Smooth muscle cell (in vitro differentiated cells): ENCODE results near the gene EHF. TPM values are rescaled to one million over a fixed set of nuclear protein-coding genes. Genes with fewer than 3 reads are reported as not detected.
"Not testable (repeated sequence)": the region's sequence is repeated elsewhere in the genome, so short reads cannot be mapped to it uniquely, and the experiment has no call there.

Experiments used
- DNase-seq: peaks from one replicate; lab custom pipeline; 2025; ENCODE audit not compliant: unreplicated experiment; lab: John Stamatoyannopoulos, UW
- H2AFZ ChIP-seq: fragments of 200-600 bp; sonication (generic); 2 replicates; pipeline ENCODE4 v1.6.0; 2016; ENCODE audit warnings: antibody characterized with exemption, low read depth, mild to moderate bottlenecking
- H3F3A ChIP-seq: fragments of 200-600 bp; sonication (generic); 2 replicates; pipeline ENCODE4 v1.6.0; 2017; ENCODE audit warnings: antibody characterized with exemption, low read depth
- H3K27ac ChIP-seq: fragments of 200-600 bp; sonication (generic); 2 replicates; pipeline ENCODE4 v1.5.1; 2016; ENCODE audit warnings: low read depth, mild to moderate bottlenecking
- H3K27me3 ChIP-seq: fragments of 200-600 bp; sonication (generic); 2 replicates; pipeline ENCODE4 v1.6.1; 2016; ENCODE audit warnings: low read depth, mild to moderate bottlenecking
- H3K36me3 ChIP-seq: fragments of 200-600 bp; sonication (generic); 2 replicates; pipeline ENCODE4 v1.5.1; 2016; ENCODE audit warnings: low read depth
- H3K4me1 ChIP-seq: fragments of 200-600 bp; sonication (generic); 2 replicates; pipeline ENCODE4 v1.5.1; 2016; ENCODE audit warnings: low read depth
- H3K4me2 ChIP-seq: fragments of 200-600 bp; sonication (generic); 2 replicates; pipeline ENCODE4 v1.6.0; 2016; ENCODE audit warnings: mild to moderate bottlenecking
- H3K4me3 ChIP-seq: fragments of 200-600 bp; sonication (generic); 2 replicates; pipeline ENCODE4 v1.5.1; 2016; ENCODE audit warnings: mild to moderate bottlenecking
- H3K79me2 ChIP-seq: fragments of 200-600 bp; sonication (generic); 2 replicates; pipeline ENCODE4 v1.6.0; 2016; ENCODE audit warnings: low read depth, mild to moderate bottlenecking
- H3K9ac ChIP-seq: fragments of 200-600 bp; sonication (generic); 2 replicates; pipeline ENCODE4 v1.6.0; 2016; ENCODE audit warnings: low read depth
- H3K9me3 ChIP-seq: fragments of 200-600 bp; sonication (generic); replicated peaks from 2 replicates; pipeline ENCODE4 v1.5.1; 2016; ENCODE audit warnings: low read depth
- H4K20me1 ChIP-seq: fragments of 200-600 bp; sonication (generic); 2 replicates; pipeline ENCODE4 v1.6.0; 2016; ENCODE audit warnings: low read depth
- WGBS: methylation state at CpG from one replicate; pipeline ENCODE4 v1.1.7; 2016; ENCODE audit warnings: low lambda C conversion rate; 5-methylcytosine and 5-hydroxymethylcytosine counted together
- polyA plus RNA-seq: library from polyadenylated mRNA; unstranded; fragments of >200 nt; fragmentation: Nextera tagmentation; extraction: Ambion mirVana; gene quantifications from 2 replicates; pipeline ENCODE4 v1.2.1, GENCODE V29; 2016
- total RNA-seq: library from RNA; depleted of rRNA; stranded (reverse); fragments of >200 nt; gene quantifications from 2 replicates; pipeline ENCODE4 v1.2.3, GENCODE V29; 2014
- TF ChIP-seq, protein P1 (sequence below): fragments of 200-600 bp; sonication (generic); IDR thresholded peaks from 2 replicates; pipeline ENCODE4 v1.5.1; 2017; ENCODE audit warnings: borderline replicate concordance, mild to moderate bottlenecking, antibody characterized with exemption; ENCODE audit not compliant: insufficient read depth, poor library complexity, severe bottlenecking

Gene EHF
- total and polyA plus RNA-seq, 2 experiments from 2014 or later = 0.63 to 1.7 TPM

DNA sequence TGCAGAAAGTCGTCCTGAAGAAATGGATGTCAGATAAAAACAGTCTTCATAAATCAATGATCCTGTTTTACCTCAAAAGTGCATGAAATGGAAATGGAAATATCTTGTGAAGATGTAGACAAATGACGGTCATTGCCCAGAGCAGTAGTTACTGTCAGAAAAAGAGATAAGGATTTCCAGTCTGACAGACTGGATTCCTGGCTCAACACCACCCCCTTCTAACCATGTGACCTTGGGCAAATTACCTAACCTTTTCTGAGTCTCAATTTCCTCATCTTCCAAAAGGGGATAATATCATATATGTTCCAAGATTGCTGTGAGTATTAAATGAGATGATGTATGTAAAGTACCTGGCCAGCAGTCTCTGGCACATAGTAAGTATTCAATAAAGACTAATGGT, 32.9 kb upstream of the EHF start:
- Histone ChIP-seq H3K4me3 (no peak overlapping the region), H3K4me1 (peaks cover 8% of the 10 kb centered on the region), H4K20me1 (no peaks in the 10 kb centered on the region), H2AFZ (no peak overlapping the region), H3K27me3 (no peaks in the 10 kb centered on the region), H3F3A (no peaks in the 10 kb centered on the region), H3K9me3 (no peaks in the 10 kb centered on the region), H3K9ac (no peak overlapping the region), H3K4me2 (no peak overlapping the region), H3K79me2 (no peaks in the 10 kb centered on the region), H3K27ac (no peak overlapping the region), H3K36me3 (no peaks in the 10 kb centered on the region)
- TF ChIP-seq, protein P1, sequence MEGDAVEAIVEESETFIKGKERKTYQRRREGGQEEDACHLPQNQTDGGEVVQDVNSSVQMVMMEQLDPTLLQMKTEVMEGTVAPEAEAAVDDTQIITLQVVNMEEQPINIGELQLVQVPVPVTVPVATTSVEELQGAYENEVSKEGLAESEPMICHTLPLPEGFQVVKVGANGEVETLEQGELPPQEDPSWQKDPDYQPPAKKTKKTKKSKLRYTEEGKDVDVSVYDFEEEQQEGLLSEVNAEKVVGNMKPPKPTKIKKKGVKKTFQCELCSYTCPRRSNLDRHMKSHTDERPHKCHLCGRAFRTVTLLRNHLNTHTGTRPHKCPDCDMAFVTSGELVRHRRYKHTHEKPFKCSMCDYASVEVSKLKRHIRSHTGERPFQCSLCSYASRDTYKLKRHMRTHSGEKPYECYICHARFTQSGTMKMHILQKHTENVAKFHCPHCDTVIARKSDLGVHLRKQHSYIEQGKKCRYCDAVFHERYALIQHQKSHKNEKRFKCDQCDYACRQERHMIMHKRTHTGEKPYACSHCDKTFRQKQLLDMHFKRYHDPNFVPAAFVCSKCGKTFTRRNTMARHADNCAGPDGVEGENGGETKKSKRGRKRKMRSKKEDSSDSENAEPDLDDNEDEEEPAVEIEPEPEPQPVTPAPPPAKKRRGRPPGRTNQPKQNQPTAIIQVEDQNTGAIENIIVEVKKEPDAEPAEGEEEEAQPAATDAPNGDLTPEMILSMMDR = no peak
- DNase-seq = no peak
- 47% methylated on average over 2 of the region's 2 CpGs for WGBS

DNA sequence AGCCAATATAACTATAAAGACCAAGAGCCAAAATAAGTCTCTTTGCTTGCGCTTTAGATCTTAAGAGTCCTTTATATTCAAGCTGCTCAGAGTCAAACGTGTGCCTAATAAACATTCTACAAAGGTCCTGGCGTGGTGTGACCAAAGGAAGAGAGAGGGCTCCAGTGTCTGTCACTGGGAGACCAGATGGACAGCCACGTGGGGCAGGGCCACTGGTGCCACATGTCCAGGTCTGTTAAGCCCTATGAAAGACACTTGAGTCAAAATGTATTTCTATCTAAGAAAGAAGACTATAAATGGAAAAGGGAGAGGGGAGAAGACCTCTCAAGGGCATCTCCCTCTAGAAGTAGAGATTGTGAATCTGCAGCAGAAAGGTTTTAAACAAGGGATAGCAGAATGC, 32.2 kb upstream of the EHF start:
- H3K79me2 ChIP-seq = no peaks in the 10 kb centered on the region
- H4K20me1 ChIP-seq = no peaks in the 10 kb centered on the region
- no peaks in the 10 kb centered on the region for H3K27me3 ChIP-seq
- no peak for DNase-seq
- 83% methylated on average over 4 of the region's 4 CpGs for WGBS
- H3F3A ChIP-seq = no peaks in the 10 kb centered on the region
- no peak overlapping the region for H3K4me3 ChIP-seq
- no peak overlapping the region for H3K9ac ChIP-seq
- TF ChIP-seq, protein P1 = no peak
- no peak overlapping the region for H2AFZ ChIP-seq
- no peak overlapping the region for H3K27ac ChIP-seq
- no peaks in the 10 kb centered on the region for H3K36me3 ChIP-seq
- H3K4me1 ChIP-seq = peaks cover 8% of the 10 kb centered on the region
- H3K4me2 ChIP-seq = no peak overlapping the region
- H3K9me3 ChIP-seq = no peaks in the 10 kb centered on the region

DNA sequence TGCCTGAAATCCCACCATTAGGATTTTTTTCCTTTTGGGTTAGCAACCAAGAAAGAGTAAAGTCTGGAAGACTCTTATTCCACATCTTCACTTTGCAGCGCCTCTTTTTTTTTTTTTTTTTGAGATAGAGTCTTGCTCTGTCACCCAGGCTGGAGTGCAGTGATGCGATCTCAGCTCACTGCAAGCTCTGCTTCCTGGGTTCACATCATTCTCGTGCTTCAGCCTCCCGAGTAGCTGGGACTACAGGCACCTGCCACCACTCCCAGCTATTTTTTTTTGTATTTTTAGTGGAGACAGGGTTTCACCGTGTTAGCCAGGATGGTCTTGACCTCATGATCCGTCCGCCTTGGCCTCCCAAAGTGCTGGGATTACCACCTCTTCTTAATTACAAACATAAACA, 31.7 kb upstream of the EHF start:
- H3K27ac ChIP-seq, H3K4me1 ChIP-seq, H3K79me2 ChIP-seq, H3K27me3 ChIP-seq, H3K4me2 ChIP-seq, H3K4me3 ChIP-seq, H4K20me1 ChIP-seq, H3F3A ChIP-seq, H3K9me3 ChIP-seq, H3K9ac ChIP-seq, H3K36me3 ChIP-seq, H2AFZ ChIP-seq, DNase-seq: not testable (repeated sequence)
- WGBS = 94% methylated on average over 7 of the region's 7 CpGs

- Histone ChIP-seq H4K20me1 (no peaks in the 10 kb centered on the region), H3K79me2 (no peaks in the 10 kb centered on the region), H3K9ac (no peak overlapping the region), H3K27ac (no peak overlapping the region), H3K4me3 (no peak overlapping the region), H2AFZ (no peak overlapping the region), H3F3A (no peaks in the 10 kb centered on the region), H3K36me3 (no peaks in the 10 kb centered on the region), H3K27me3 (no peaks in the 10 kb centered on the region), H3K4me1 (no peaks in the 10 kb centered on the region), H3K4me2 (no peak overlapping the region), H3K9me3 (no peaks in the 10 kb centered on the region)
- 58% methylated on average over 1 of the region's 1 CpG for WGBS
- TF ChIP-seq, protein P1 = no peak
- DNase-seq = no peak
Measured at GRCh38 chr11:34593085-34593484, 27.8 kb upstream of the EHF start.
